Tibial artery (tissue), 4 donors: ENCODE measurements around the gene MRPL1.

Experiments used
- DNase-seq, 2 donors: peaks; one replicate each; pipeline ENCODE4 v3.0.0-alpha.2; 2019
- H3K27ac ChIP-seq, 2 donors: fragments of 200-600 bp; sonication (generic) in 1 of 2; 1 replicate in 1 of 2; 2 replicates in 1 of 2; pipeline ENCODE4 v1.5.1; 2018 to 2019; ENCODE audit warnings: mild to moderate bottlenecking in 1 of 2
- H3K27me3 ChIP-seq, 2 donors: fragments of 200-600 bp; sonication (generic) in 1 of 2; one replicate each; pipeline versions ENCODE4 v1.5.1 to v1.6.0; 2016 to 2019
- H3K36me3 ChIP-seq, 3 donors: fragments of 200-600 bp; sonication (generic) in 2 of 3; one replicate each; pipeline ENCODE4 v1.5.1; 2016 to 2019; ENCODE audit warnings: mild to moderate bottlenecking in 2 of 3
- H3K4me1 ChIP-seq, 4 donors: fragments of 200-600 bp; sonication (generic) in 2 of 4; 1 replicate in 3 of 4; 2 replicates in 1 of 4; pipeline ENCODE4 v1.5.1; 2016 to 2019
- H3K4me3 ChIP-seq, 2 donors: fragments of 200-600 bp; sonication (generic) in 1 of 2; 1 replicate in 1 of 2; 2 replicates in 1 of 2; pipeline ENCODE4 v1.5.1; 2018 to 2019; ENCODE audit warnings: mild to moderate bottlenecking in 2 of 2
- H3K9me3 ChIP-seq, 3 donors: fragments of 200-600 bp; sonication (generic) in 1 of 3; one replicate each; pipeline ENCODE4 v1.5.1; 2016 to 2019
- CTCF ChIP-seq, 2 experiments: fragments of 200-600 bp in 1 of 2; fragments of 450-650 bp in 1 of 2; IDR thresholded peaks; one replicate each; pipeline ENCODE4 v1.5.1; 2017 to 2019; ENCODE audit warnings: antibody characterized with exemption in 2 of 2, mild to moderate bottlenecking in 1 of 2, moderate library complexity in 1 of 2
- intact Hi-C: fragments of 100-400 bp; cut with DNase I; formaldehyde crosslinking; loops from one replicate; pipeline ENCODE4 v1.15.0; 2023; ENCODE audit warnings: low total_unique reads

Gene MRPL1

GRCh38 chr4:77818602-77819403 lies 43.8 kb upstream of the MRPL1 start, which contains the start of gene CNOT6L:
CNOT6L (minus strand) TSS chr4:77819368; CDS start chr4:77819308, 60 bp downstream.
- Histone ChIP-seq H3K36me3 (no peaks in the 10 kb centered on the region), H3K27me3 (no peaks in the 10 kb centered on the region), H3K9me3 (no peaks in the 10 kb centered on the region), H3K4me1 (peaks cover 0 to 50% (median 25%) of the 10 kb centered on the region in 4 donors), H3K4me3 (peak within 1 kb of the TSS; percentile 96 to 99), H3K27ac (peak within 1 kb of the TSS; percentile 98 to 99)
- no peak for TF ChIP-seq CTCF (IDR thresholded peaks at IDR 0.05)
- intact Hi-C loops: no loop called here
- DNase-seq: peak; percentile 80 to 87

- peaks cover 0 to 44% (median 25%) of the 10 kb centered on the region in 4 donors for H3K4me1 ChIP-seq
- peak overlapping the region; percentile 96 to 99 for H3K4me3 ChIP-seq
- H3K27me3 ChIP-seq: no peaks in the 10 kb centered on the region
- peak overlapping the region; percentile 98 to 99 for H3K27ac ChIP-seq
- no peak for TF ChIP-seq CTCF (IDR thresholded peaks at IDR 0.05)
- peak in 1 of 2 donors; percentile 68 for DNase-seq
- intact Hi-C loops: no loop called here
- H3K36me3 ChIP-seq: no peaks in the 10 kb centered on the region
- no peaks in the 10 kb centered on the region for H3K9me3 ChIP-seq
Measured at GRCh38 chr4:77819404-77819842, 43.2 kb upstream of the MRPL1 start.

GRCh38 chr4:77819843-77820648 lies 42.6 kb upstream of the MRPL1 start:
- peak overlapping the region; percentile 98 to 99 for H3K27ac ChIP-seq
- H3K4me1 ChIP-seq: peaks cover 0 to 38% (median 24%) of the 10 kb centered on the region in 4 donors
- no peaks in the 10 kb centered on the region for H3K27me3 ChIP-seq
- H3K36me3 ChIP-seq: no peaks in the 10 kb centered on the region
- peak; percentile 89 to 94 for DNase-seq
- H3K4me3 ChIP-seq: peak overlapping the region; percentile 96 to 99
- no peak for TF ChIP-seq CTCF (IDR thresholded peaks at IDR 0.05)
- intact Hi-C loops: loop anchor here (5.0 kb wide), 1 partner anchor 42 kb away; the partner anchor contains the start of gene MRPL1
- H3K9me3 ChIP-seq: no peaks in the 10 kb centered on the region

DNA sequence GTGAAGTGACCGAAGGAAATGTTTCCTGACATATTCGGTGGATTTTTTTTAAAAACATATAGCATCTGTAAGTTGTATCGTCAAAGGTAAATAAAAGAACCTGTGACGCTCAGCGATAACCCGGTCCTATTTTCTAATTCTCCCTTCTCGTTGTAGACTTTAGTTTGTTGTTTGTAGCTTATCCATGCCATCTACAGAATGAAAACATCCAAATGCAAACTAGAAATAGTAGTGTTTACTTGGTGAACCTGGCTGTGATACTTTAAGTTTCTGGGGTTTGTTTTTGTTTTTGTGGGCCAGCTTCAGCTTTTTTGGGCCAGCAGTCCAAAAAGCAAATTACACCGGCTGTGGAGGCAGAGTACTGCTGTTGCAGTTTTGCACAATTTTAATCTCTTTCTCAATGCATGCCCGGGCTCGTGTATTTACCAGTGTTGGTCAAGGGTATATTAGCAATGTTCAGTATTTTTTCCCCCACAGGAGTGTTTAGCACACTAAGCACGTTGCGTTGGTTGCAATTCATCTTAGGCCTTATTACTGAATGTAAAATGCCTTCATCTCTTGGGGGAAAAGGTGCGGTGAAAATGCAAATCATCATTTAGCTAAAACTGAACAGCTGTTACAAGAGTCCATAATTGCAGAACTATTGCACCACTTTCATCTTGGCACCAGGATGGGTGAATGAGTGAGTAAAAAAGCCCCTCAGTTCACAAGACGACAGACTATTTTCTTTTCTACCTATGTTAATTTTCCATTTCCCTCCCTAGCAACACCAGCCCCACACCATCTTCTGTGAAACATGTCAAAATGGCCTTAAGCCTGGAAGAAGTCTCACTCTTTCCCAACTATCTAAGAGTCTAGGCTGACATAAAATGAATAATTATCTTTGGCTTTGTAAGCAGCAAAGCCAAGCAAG lies 41.7 kb upstream of the MRPL1 start:
- peak overlapping the region; percentile 98 to 99 for H3K27ac ChIP-seq
- no peaks in the 10 kb centered on the region for H3K9me3 ChIP-seq
- DNase-seq: no peak
- no peak for TF ChIP-seq CTCF (IDR thresholded peaks at IDR 0.05)
- H3K4me1 ChIP-seq: peaks cover 0 to 29% (median 17%) of the 10 kb centered on the region in 4 donors
- H3K36me3 ChIP-seq: no peaks in the 10 kb centered on the region
- peak overlapping the region; percentile 96 to 99 for H3K4me3 ChIP-seq
- intact Hi-C loops: loop anchor here (5.0 kb wide), 1 partner anchor 41 kb away; the partner anchor contains the start of gene MRPL1
- H3K27me3 ChIP-seq: no peaks in the 10 kb centered on the region

- intact Hi-C loops: loop anchor here (5.0 kb wide), 1 partner anchor 41 kb away; the partner anchor contains the start of gene MRPL1
- no peaks in the 10 kb centered on the region for H3K9me3 ChIP-seq
- TF ChIP-seq CTCF (IDR thresholded peaks at IDR 0.05): no peak
- H3K27me3 ChIP-seq: no peaks in the 10 kb centered on the region
- H3K4me3 ChIP-seq: no peak overlapping the region
- DNase-seq: no peak
- no peaks in the 10 kb centered on the region for H3K36me3 ChIP-seq
- peak overlapping the region; percentile 98 to 99 for H3K27ac ChIP-seq
- H3K4me1 ChIP-seq: peaks cover 0 to 23% (median 17%) of the 10 kb centered on the region in 4 donors
Measured at GRCh38 chr4:77821775-77822174, 40.9 kb upstream of the MRPL1 start.
